Stimulated activated memory B cell treated with anti-CD40 and anti-IgM and Interleukin-4, amounts not matched to agents 10 μg/mL and 1 μg/mL and 100 μg/mL, for 72 hours (primary cell): ENCODE measurements around the gene CEP89.
"Not testable (repeated sequence)": the region's sequence is repeated elsewhere in the genome, so short reads cannot be mapped to it uniquely, and the experiment has no call there.

Experiments
- ATAC-seq: fragments of 150-1000 bp; cut with Tn5 transposase; 2 replicates; pipeline ENCODE4 v1.10.0; 2021
- H3K27ac Mint-ChIP-seq: one replicate; pipeline ENCODE4 v1.8.0; 2022; ENCODE audit warnings: mild to moderate bottlenecking, mixed read lengths
- H3K27me3 Mint-ChIP-seq: one replicate; pipeline ENCODE4 v1.8.0; 2022; ENCODE audit warnings: mixed read lengths
- H3K36me3 Mint-ChIP-seq: one replicate; pipeline ENCODE4 v1.8.0; 2022; ENCODE audit warnings: mixed read lengths
- H3K4me1 Mint-ChIP-seq: one replicate; pipeline ENCODE4 v1.8.0; 2022; ENCODE audit warnings: mixed read lengths
- H3K4me3 Mint-ChIP-seq: one replicate; pipeline ENCODE4 v1.8.0; 2022; ENCODE audit warnings: mild to moderate bottlenecking, moderate library complexity, mixed read lengths
- H3K9me3 Mint-ChIP-seq: one replicate; pipeline ENCODE4 v1.8.0; 2022; ENCODE audit warnings: mixed read lengths

The CEP89 gene

DNA sequence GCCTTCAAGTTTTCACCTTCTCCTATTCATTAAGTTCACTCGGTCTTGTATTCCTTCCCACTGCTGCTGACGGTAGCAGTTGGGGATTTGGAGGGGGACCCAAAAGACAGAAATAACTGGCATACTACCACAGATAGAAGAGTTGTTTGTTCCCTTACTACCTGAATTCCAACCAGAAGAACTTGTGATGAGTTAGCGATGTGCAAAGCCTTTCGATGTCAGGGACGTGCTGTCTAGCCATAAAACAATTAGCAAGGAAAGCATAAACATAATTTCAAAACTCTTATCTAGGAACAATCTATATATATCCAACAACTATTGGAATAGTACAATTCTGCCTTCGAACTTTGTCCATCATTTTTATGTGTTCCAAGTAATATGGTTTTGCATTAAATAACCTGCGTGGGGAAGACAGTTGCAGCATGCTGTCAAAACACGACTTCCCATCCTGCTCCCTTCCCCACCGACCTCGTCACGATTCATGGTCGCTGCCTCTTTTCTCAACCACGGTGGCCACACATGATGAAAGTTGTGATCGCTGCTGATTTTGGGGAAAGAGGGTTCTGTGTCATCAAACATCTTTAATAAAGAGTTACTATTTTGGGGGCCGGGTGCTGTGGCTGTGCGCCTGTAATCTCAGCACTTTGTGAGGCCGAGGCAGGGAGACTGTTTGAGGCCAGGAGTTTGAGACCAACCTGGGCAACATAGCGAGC is 98.4 kb downstream of the CEP89 start:
- no peaks in the 10 kb centered on the region for H3K4me1 Mint-ChIP-seq
- no peaks in the 10 kb centered on the region for H3K9me3 Mint-ChIP-seq
- no peak overlapping the region for H3K27ac Mint-ChIP-seq
- H3K27me3 Mint-ChIP-seq: no peaks in the 10 kb centered on the region
- ATAC-seq: no peak
- H3K4me3 Mint-ChIP-seq: no peak overlapping the region
- peaks cover 13% of the 10 kb centered on the region for H3K36me3 Mint-ChIP-seq

DNA sequence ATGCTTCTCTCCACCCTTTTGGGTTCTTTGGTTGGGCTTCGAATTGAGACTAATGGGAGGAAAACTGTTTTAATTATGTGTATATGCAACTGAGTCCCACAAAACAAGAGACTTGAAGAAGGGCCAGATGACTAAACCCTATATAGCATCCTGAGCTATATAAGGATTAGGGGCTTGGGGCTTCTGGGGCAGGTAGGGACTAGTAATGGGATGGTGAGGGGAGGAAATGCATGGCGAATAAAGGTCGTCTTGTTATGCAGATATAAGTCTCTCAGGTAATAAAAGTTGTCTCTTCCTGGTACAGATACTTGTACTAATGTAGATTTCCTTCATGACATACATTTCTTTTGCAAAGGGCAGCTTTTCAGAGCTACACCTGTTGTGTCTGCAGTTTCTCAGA is 99.4 kb downstream of the CEP89 start:
- Mint-ChIP-seq H3K4me3 (no peak overlapping the region), H3K9me3 (no peaks in the 10 kb centered on the region), H3K27ac (no peak overlapping the region), H3K4me1 (no peaks in the 10 kb centered on the region), H3K36me3 (peaks cover 7% of the 10 kb centered on the region), H3K27me3 (no peaks in the 10 kb centered on the region)
- no peak for ATAC-seq

- Mint-ChIP-seq H3K27me3 (peaks cover 7% of the 10 kb centered on the region), H3K4me3 (no peak overlapping the region), H3K27ac (no peak overlapping the region), H3K4me1 (no peaks in the 10 kb centered on the region), H3K9me3 (no peaks in the 10 kb centered on the region), H3K36me3 (no peaks in the 10 kb centered on the region)
- ATAC-seq: no peak
Observed at GRCh38 chr19:32870981-32871451, 100.7 kb downstream of the CEP89 start.

- no peak for ATAC-seq
- no peaks in the 10 kb centered on the region for H3K9me3 Mint-ChIP-seq
- H3K4me1 Mint-ChIP-seq: no peaks in the 10 kb centered on the region
- H3K4me3 Mint-ChIP-seq: no peak overlapping the region
- no peaks in the 10 kb centered on the region for H3K36me3 Mint-ChIP-seq
- H3K27ac Mint-ChIP-seq: no peak overlapping the region
- H3K27me3 Mint-ChIP-seq: peaks cover 7% of the 10 kb centered on the region
Observed at GRCh38 chr19:32869966-32870573, 101.7 kb downstream of the CEP89 start.

GRCh38 chr19:32869369-32869965 is 102.3 kb downstream of the CEP89 start, which contains the start of gene SLC7A9:
Gene SLC7A9 (minus strand): TSS chr19:32869767. CDS start chr19:32868534, 1,233 bp downstream.
- Mint-ChIP-seq H3K27ac (no peak within 1 kb of the TSS), H3K4me3 (no peak within 1 kb of the TSS), H3K36me3 (no peaks in the 10 kb centered on the region), H3K9me3 (no peaks in the 10 kb centered on the region), H3K27me3 (peaks cover 7% of the 10 kb centered on the region), H3K4me1 (no peaks in the 10 kb centered on the region)
- no peak for ATAC-seq

DNA sequence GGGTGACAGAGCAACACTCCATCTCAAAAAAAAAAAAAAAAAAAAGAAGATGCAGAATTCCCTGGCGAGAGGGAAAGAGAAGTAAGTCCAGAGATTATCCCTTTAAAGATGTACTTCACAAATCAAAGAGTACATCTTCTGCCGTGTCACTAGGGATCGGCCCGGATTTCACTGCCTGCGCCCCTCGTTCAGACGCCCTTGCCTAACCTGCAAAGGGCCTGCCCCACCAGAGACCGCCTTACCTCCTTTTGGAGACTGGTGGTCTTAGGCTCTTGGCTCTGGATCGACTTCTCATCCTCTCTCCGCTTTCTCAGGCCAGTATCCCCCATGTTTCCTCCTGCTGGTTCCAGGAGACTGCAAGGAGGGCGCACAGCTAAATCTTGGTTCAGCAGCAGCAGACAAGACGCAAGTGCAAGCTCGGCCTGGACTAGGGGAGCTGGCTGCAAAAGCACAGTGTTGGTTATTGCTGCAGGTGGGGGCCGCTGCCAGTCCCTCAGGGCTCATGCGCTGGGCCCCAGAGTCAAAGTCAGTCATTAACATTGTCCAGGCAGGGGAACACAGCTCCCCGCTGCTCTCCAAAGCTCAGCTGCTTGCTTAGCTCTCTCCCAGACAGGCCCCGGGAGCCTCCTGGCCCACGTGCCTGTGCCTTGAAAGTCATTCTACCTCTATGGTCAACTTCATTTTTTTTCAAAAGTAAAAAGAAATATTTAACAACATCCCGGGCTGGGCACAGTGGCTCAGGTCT is 103.4 kb downstream of the CEP89 start:
- H3K9me3 Mint-ChIP-seq: no peaks in the 10 kb centered on the region
- peaks cover 7% of the 10 kb centered on the region for H3K27me3 Mint-ChIP-seq
- H3K4me3 Mint-ChIP-seq: no peak overlapping the region
- ATAC-seq: no peak
- no peaks in the 10 kb centered on the region for H3K4me1 Mint-ChIP-seq
- no peak overlapping the region for H3K27ac Mint-ChIP-seq
- no peaks in the 10 kb centered on the region for H3K36me3 Mint-ChIP-seq

- not testable (repeated sequence) for H3K9me3 Mint-ChIP-seq, H3K36me3 Mint-ChIP-seq, H3K27me3 Mint-ChIP-seq, ATAC-seq, H3K4me1 Mint-ChIP-seq, H3K27ac Mint-ChIP-seq, H3K4me3 Mint-ChIP-seq
Observed at GRCh38 chr19:32867436-32867835, 104.3 kb downstream of the CEP89 start.

GRCh38 chr19:32866564-32867265 is 105.0 kb downstream of the CEP89 start:
- no peak for ATAC-seq
- Mint-ChIP-seq H3K4me3 (no peak overlapping the region), H3K36me3 (no peaks in the 10 kb centered on the region), H3K4me1 (no peaks in the 10 kb centered on the region), H3K27ac (no peak overlapping the region), H3K27me3 (peaks cover 7% of the 10 kb centered on the region), H3K9me3 (no peaks in the 10 kb centered on the region)

DNA sequence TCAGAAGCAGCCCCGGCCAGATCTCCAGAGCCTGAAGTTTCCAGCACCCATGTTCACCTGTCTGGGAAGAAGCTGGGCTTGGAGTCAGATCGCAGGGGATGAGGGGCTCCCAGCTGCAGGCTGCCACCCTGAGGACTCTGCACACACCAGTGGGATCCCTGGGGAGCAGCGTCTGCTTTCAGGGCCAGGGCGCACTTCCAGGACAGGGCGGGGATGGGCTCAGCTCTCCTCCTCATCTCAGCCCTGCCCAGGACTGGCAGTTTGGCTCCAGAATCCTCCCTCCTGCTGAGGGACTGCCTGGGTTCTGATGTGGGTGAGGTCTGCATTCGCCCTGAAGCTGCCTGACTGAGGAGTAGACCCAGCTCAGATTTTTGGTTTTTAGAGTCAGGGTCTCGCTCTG is 105.7 kb downstream of the CEP89 start:
- Mint-ChIP-seq H3K27me3 (peaks cover 7% of the 10 kb centered on the region), H3K27ac (no peak overlapping the region), H3K36me3 (no peaks in the 10 kb centered on the region), H3K4me3 (no peak overlapping the region), H3K4me1 (no peaks in the 10 kb centered on the region), H3K9me3 (no peaks in the 10 kb centered on the region)
- ATAC-seq: no peak

GRCh38 chr19:32865326-32865725 is 106.4 kb downstream of the CEP89 start:
- H3K4me1 Mint-ChIP-seq: no peaks in the 10 kb centered on the region
- H3K9me3 Mint-ChIP-seq: no peaks in the 10 kb centered on the region
- H3K27me3 Mint-ChIP-seq: peaks cover 7% of the 10 kb centered on the region
- no peak overlapping the region for H3K27ac Mint-ChIP-seq
- no peak for ATAC-seq
- no peaks in the 10 kb centered on the region for H3K36me3 Mint-ChIP-seq
- no peak overlapping the region for H3K4me3 Mint-ChIP-seq

GRCh38 chr19:32864318-32865007 is 107.3 kb downstream of the CEP89 start:
- ATAC-seq: no peak
- no peak overlapping the region for H3K4me3 Mint-ChIP-seq
- no peaks in the 10 kb centered on the region for H3K36me3 Mint-ChIP-seq
- no peaks in the 10 kb centered on the region for H3K9me3 Mint-ChIP-seq
- peaks cover 7% of the 10 kb centered on the region for H3K27me3 Mint-ChIP-seq
- H3K4me1 Mint-ChIP-seq: no peaks in the 10 kb centered on the region
- no peak overlapping the region for H3K27ac Mint-ChIP-seq

DNA sequence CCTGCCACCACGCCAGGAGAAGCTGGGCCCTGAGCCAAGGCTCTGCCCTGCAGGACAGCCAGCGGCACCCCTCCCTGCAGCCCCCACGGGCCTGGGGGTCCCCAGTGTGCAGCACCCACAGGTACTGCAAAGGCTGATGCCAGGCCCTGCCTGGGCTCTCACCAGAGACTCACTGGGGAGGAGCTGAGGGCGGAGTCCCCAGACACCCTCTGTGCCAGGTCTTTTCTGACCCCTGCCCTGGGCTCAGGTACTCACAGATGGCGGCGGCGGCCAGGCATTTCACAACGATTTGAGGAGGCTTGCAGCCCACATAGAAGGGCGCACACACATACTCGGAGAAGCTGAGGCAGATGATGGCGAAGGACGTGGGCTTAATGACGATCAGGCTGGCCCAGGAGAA is 107.9 kb downstream of the CEP89 start:
- Mint-ChIP-seq H3K4me1 (no peaks in the 10 kb centered on the region), H3K27ac (no peak overlapping the region), H3K4me3 (no peak overlapping the region), H3K9me3 (no peaks in the 10 kb centered on the region), H3K27me3 (peaks cover 7% of the 10 kb centered on the region), H3K36me3 (no peaks in the 10 kb centered on the region)
- no peak for ATAC-seq

DNA sequence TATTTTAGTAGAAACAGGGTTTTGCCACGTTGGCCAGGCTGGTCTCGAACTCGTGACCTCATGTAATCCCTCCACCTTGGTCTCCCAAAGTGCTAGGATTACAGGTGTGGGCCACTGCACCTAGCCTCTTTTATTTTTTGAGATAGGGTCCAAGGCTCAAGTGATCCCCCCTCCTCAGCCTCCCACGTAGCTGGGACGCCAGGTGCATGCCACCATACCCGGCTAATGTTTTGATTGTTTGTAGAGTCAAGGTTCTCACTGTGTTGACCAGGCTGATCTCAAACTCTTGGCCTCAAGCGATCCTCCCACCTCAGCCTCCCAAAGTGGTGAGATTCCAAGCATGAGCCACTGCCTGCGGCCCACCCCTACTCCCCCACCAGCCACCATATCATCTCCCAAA is 108.5 kb downstream of the CEP89 start:
- no peak for ATAC-seq
- Mint-ChIP-seq H3K36me3 (no peaks in the 10 kb centered on the region), H3K27me3 (peaks cover 7% of the 10 kb centered on the region), H3K9me3 (no peaks in the 10 kb centered on the region), H3K4me1 (no peaks in the 10 kb centered on the region), H3K4me3 (no peak overlapping the region), H3K27ac (no peak overlapping the region)

DNA sequence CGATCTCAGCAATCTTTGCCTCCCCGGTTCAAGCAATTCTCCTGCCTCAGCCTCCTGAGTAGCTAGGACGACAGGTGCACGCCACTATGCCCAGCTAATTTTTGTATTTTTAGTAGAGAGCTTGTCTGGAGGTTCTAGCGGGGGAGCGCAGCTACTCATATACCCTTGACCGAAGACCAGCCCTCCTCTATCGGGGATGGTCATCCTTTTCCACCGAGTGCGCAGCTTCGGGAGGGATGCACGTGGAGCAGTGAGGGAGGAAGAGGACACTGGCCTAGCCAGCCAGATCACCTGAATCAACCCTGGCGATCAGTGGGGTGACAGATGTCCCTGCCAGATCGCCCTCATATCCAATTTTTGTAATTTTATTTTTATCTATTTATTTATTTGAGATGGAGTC is 109.0 kb downstream of the CEP89 start:
- Mint-ChIP-seq H3K27me3 (peaks cover 7% of the 10 kb centered on the region), H3K36me3 (no peaks in the 10 kb centered on the region), H3K27ac (no peak overlapping the region)

More for the DNA sequence above, 109.0 kb downstream of the CEP89 start:
- no peaks in the 10 kb centered on the region for H3K9me3 Mint-ChIP-seq
- no peak for ATAC-seq
- no peaks in the 10 kb centered on the region for H3K4me1 Mint-ChIP-seq
- no peak overlapping the region for H3K4me3 Mint-ChIP-seq
